Stimulated activated effector memory CD8-positive, alpha-beta T cell treated with anti-CD3 and anti-CD28 coated beads, Interleukin-12 subunit alpha, Interleukin-12 subunit beta, amount 100 ng/mL, for 72 hours (primary cell): ENCODE measurements around the gene GPR61.
A peak's percentile ranks its signal among the peaks of the same experiment; 100 is the strongest.

ENCODE experiments used
- ATAC-seq: fragments of 150-1000 bp; cut with Tn5 transposase; 2 replicates; pipeline ENCODE4 v1.10.0; 2021
- DNase-seq, 2 donors: peaks; one replicate each; pipeline ENCODE4 v3.0.0; 2021 to 2022; ENCODE audit warnings: low spot score in 2 of 2
- H3K27ac Mint-ChIP-seq: one replicate; pipeline ENCODE4 v1.8.0; 2022; ENCODE audit warnings: mild to moderate bottlenecking, mixed read lengths
- H3K36me3 Mint-ChIP-seq: one replicate; pipeline ENCODE4 v1.8.0; 2022; ENCODE audit warnings: mild to moderate bottlenecking, mixed read lengths
- H3K4me1 Mint-ChIP-seq: one replicate; pipeline ENCODE4 v1.8.0; 2022; ENCODE audit warnings: mixed read lengths
- H3K4me3 Mint-ChIP-seq: one replicate; pipeline ENCODE4 v1.8.0; 2022; ENCODE audit warnings: mild to moderate bottlenecking, mixed read lengths
- H3K9me3 Mint-ChIP-seq: one replicate; pipeline ENCODE4 v1.8.0; 2022; ENCODE audit warnings: mixed read lengths

The GPR61 gene

GRCh38 chr1:109523706-109524105, 16.0 kb upstream of the GPR61 start:
- ATAC-seq (no peak), DNase-seq (no peak)
- H3K9me3 Mint-ChIP-seq, result no peaks in the 10 kb centered on the region
- H3K36me3 Mint-ChIP-seq, result no peaks in the 10 kb centered on the region
- no peak overlapping the region for H3K4me3 Mint-ChIP-seq
- no peaks in the 10 kb centered on the region for H3K4me1 Mint-ChIP-seq
- no peak overlapping the region for H3K27ac Mint-ChIP-seq

- Mint-ChIP-seq H3K4me1 (peaks cover 12% of the 10 kb centered on the region), H3K4me3 (no peak overlapping the region), H3K9me3 (no peaks in the 10 kb centered on the region), H3K27ac (peak overlapping the region; percentile 20), H3K36me3 (no peaks in the 10 kb centered on the region)
- DNase-seq (no peak), ATAC-seq (no peak)
Measured at GRCh38 chr1:109527098-109527811, 12.4 kb upstream of the GPR61 start.

- no peaks in the 10 kb centered on the region for H3K9me3 Mint-ChIP-seq
- H3K4me1 Mint-ChIP-seq, result peaks cover 20% of the 10 kb centered on the region
- DNase-seq (no peak), ATAC-seq (no peak)
- H3K4me3 Mint-ChIP-seq, result no peak overlapping the region
- H3K27ac Mint-ChIP-seq, result peak overlapping the region; percentile 20
- no peaks in the 10 kb centered on the region for H3K36me3 Mint-ChIP-seq
Measured at GRCh38 chr1:109527846-109528695, 11.6 kb upstream of the GPR61 start.

GRCh38 chr1:109528712-109529111, 11.0 kb upstream of the GPR61 start:
- DNase-seq, result no peak
- no peaks in the 10 kb centered on the region for H3K36me3 Mint-ChIP-seq
- no peak overlapping the region for H3K4me3 Mint-ChIP-seq
- no peaks in the 10 kb centered on the region for H3K9me3 Mint-ChIP-seq
- peaks cover 22% of the 10 kb centered on the region for H3K4me1 Mint-ChIP-seq
- no peak for ATAC-seq
- H3K27ac Mint-ChIP-seq, result peak overlapping the region; percentile 40

- ATAC-seq (no peak), DNase-seq (no peak)
- Mint-ChIP-seq H3K27ac (peak overlapping the region; percentile 40), H3K9me3 (no peaks in the 10 kb centered on the region), H3K4me1 (peaks cover 22% of the 10 kb centered on the region), H3K4me3 (no peak overlapping the region), H3K36me3 (no peaks in the 10 kb centered on the region)
Measured at GRCh38 chr1:109529881-109530456, 9.7 kb upstream of the GPR61 start.

- H3K27ac Mint-ChIP-seq, result peak overlapping the region; percentile 58
- no peak overlapping the region for H3K4me3 Mint-ChIP-seq
- peaks cover 22% of the 10 kb centered on the region for H3K4me1 Mint-ChIP-seq
- H3K9me3 Mint-ChIP-seq, result no peaks in the 10 kb centered on the region
- H3K36me3 Mint-ChIP-seq, result no peaks in the 10 kb centered on the region
- DNase-seq, result no peak
- ATAC-seq, result no peak
Measured at GRCh38 chr1:109530457-109531087, 9.1 kb upstream of the GPR61 start.

- DNase-seq (no peak), ATAC-seq (no peak)
- Mint-ChIP-seq H3K4me3 (no peak overlapping the region), H3K4me1 (peaks cover 22% of the 10 kb centered on the region), H3K9me3 (no peaks in the 10 kb centered on the region), H3K27ac (peak overlapping the region; percentile 58), H3K36me3 (no peaks in the 10 kb centered on the region)
Measured at GRCh38 chr1:109531380-109531779, 8.3 kb upstream of the GPR61 start.

- peak overlapping the region; percentile 97 for H3K27ac Mint-ChIP-seq
- no peaks in the 10 kb centered on the region for H3K36me3 Mint-ChIP-seq
- H3K4me3 Mint-ChIP-seq, result peak overlapping the region; percentile 71
- DNase-seq (no peak), ATAC-seq (no peak)
- peaks cover 22% of the 10 kb centered on the region for H3K4me1 Mint-ChIP-seq
- no peaks in the 10 kb centered on the region for H3K9me3 Mint-ChIP-seq
Measured at GRCh38 chr1:109531826-109532364, 7.8 kb upstream of the GPR61 start.

GRCh38 chr1:109532365-109533136, 7.1 kb upstream of the GPR61 start:
- H3K27ac Mint-ChIP-seq, result peak overlapping the region; percentile 97
- ATAC-seq, result peak; percentile 93
- H3K36me3 Mint-ChIP-seq, result no peaks in the 10 kb centered on the region
- peak overlapping the region; percentile 71 for H3K4me3 Mint-ChIP-seq
- DNase-seq, result peak; percentile 94 to 97
- peaks cover 22% of the 10 kb centered on the region for H3K4me1 Mint-ChIP-seq
- no peaks in the 10 kb centered on the region for H3K9me3 Mint-ChIP-seq

- DNase-seq (no peak), ATAC-seq (no peak)
- no peak overlapping the region for H3K27ac Mint-ChIP-seq
- H3K4me1 Mint-ChIP-seq, result peaks cover 22% of the 10 kb centered on the region
- H3K9me3 Mint-ChIP-seq, result no peaks in the 10 kb centered on the region
- H3K36me3 Mint-ChIP-seq, result no peaks in the 10 kb centered on the region
- no peak overlapping the region for H3K4me3 Mint-ChIP-seq
Measured at GRCh38 chr1:109534307-109534858, 5.3 kb upstream of the GPR61 start.

- no peaks in the 10 kb centered on the region for H3K36me3 Mint-ChIP-seq
- H3K4me1 Mint-ChIP-seq, result peaks cover 22% of the 10 kb centered on the region
- H3K27ac Mint-ChIP-seq, result peak overlapping the region; percentile 38
- no peaks in the 10 kb centered on the region for H3K9me3 Mint-ChIP-seq
- no peak for ATAC-seq
- H3K4me3 Mint-ChIP-seq, result no peak overlapping the region
- DNase-seq, result no peak
Measured at GRCh38 chr1:109535481-109535880, 4.2 kb upstream of the GPR61 start.

- Mint-ChIP-seq H3K4me1 (peaks cover 19% of the 10 kb centered on the region), H3K27ac (peak overlapping the region; percentile 38), H3K36me3 (no peaks in the 10 kb centered on the region), H3K4me3 (no peak overlapping the region), H3K9me3 (no peaks in the 10 kb centered on the region)
- no peak for DNase-seq
- ATAC-seq, result no peak
Measured at GRCh38 chr1:109535971-109536491, 3.6 kb upstream of the GPR61 start.

GRCh38 chr1:109537450-109538178, 2.1 kb upstream of the GPR61 start:
- no peaks in the 10 kb centered on the region for H3K9me3 Mint-ChIP-seq
- DNase-seq (no peak), ATAC-seq (no peak)
- H3K4me1 Mint-ChIP-seq, result peaks cover 6% of the 10 kb centered on the region
- H3K36me3 Mint-ChIP-seq, result no peaks in the 10 kb centered on the region
- no peak overlapping the region for H3K4me3 Mint-ChIP-seq
- no peak overlapping the region for H3K27ac Mint-ChIP-seq
